HL-60 (cell line): Measurements from ENCODE around the gene PPM1J.

Experiments used
- CTCF ChIP-seq: IDR thresholded peaks from one replicate; pipeline ENCODE4 v1.5.1; 2011; ENCODE audit warnings: low read length, control low read depth, inconsistent platforms; ENCODE audit not compliant: insufficient read depth
- POLR2AphosphoS5 ChIP-seq: IDR thresholded peaks from 2 replicates; pipeline ENCODE4 v1.6.1; 2012; ENCODE audit warnings: low read depth

- TF ChIP-seq CTCF (no peak), POLR2AphosphoS5 (no peak)
Measured at GRCh38 chr1:112702067-112702395, 13.1 kb downstream of the PPM1J start.
